ENCODE measurements around the gene SLC8A2.

GRCh38 chr19:47465957-47466356 lies 5.7 kb downstream of the SLC8A2 start:
- TF ChIP-seq, protein P1, sequence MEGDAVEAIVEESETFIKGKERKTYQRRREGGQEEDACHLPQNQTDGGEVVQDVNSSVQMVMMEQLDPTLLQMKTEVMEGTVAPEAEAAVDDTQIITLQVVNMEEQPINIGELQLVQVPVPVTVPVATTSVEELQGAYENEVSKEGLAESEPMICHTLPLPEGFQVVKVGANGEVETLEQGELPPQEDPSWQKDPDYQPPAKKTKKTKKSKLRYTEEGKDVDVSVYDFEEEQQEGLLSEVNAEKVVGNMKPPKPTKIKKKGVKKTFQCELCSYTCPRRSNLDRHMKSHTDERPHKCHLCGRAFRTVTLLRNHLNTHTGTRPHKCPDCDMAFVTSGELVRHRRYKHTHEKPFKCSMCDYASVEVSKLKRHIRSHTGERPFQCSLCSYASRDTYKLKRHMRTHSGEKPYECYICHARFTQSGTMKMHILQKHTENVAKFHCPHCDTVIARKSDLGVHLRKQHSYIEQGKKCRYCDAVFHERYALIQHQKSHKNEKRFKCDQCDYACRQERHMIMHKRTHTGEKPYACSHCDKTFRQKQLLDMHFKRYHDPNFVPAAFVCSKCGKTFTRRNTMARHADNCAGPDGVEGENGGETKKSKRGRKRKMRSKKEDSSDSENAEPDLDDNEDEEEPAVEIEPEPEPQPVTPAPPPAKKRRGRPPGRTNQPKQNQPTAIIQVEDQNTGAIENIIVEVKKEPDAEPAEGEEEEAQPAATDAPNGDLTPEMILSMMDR (IDR thresholded peaks at IDR 0.05; ENCODE audit: low read length), result no peak
- no peak for TF ChIP-seq EZH2 (optimal IDR thresholded peaks at IDR 0.05; ENCODE audit: low read depth, low read length)
